Trophoblast cell (in vitro differentiated cells and primary cell): ENCODE data around the gene TAF4.
"Not testable (repeated sequence)": the region's sequence is repeated elsewhere in the genome, so short reads cannot be mapped to it uniquely, and the experiment has no call there.

Source experiments
- DNase-seq, 2 donors: peaks; one replicate each; pipeline ENCODE4 v3.0.0-alpha.2; 2016
- H2AFZ ChIP-seq: 2 replicates; pipeline ENCODE4 v1.6.1; 2013; ENCODE audit warnings: low read length, moderate library complexity, mild to moderate bottlenecking; ENCODE audit not compliant: insufficient read depth, poor library complexity
- H2AK5ac ChIP-seq: 2 replicates; pipeline ENCODE4 v1.6.1; 2013; ENCODE audit warnings: mild to moderate bottlenecking, low read length
- H2BK120ac ChIP-seq: 2 replicates; pipeline ENCODE4 v1.6.1; 2013; ENCODE audit warnings: low read length, mild to moderate bottlenecking, moderate library complexity; ENCODE audit not compliant: insufficient read depth, poor library complexity
- H2BK12ac ChIP-seq: 2 replicates; pipeline ENCODE4 v1.6.1; 2013; ENCODE audit warnings: mild to moderate bottlenecking, low read length, moderate library complexity
- H2BK5ac ChIP-seq: 2 replicates; pipeline ENCODE4 v1.6.1; 2013; ENCODE audit warnings: low read length, low read depth, moderate library complexity, mild to moderate bottlenecking; ENCODE audit not compliant: poor library complexity
- H3K14ac ChIP-seq: 2 replicates; pipeline ENCODE4 v1.6.1; 2013; ENCODE audit warnings: mild to moderate bottlenecking, low read length
- H3K18ac ChIP-seq: 2 replicates; pipeline ENCODE4 v1.6.1; 2013; ENCODE audit warnings: mild to moderate bottlenecking, low read length
- H3K23ac ChIP-seq: 2 replicates; pipeline ENCODE4 v1.6.1; 2013; ENCODE audit warnings: low read length
- H3K27ac ChIP-seq: 2 replicates; pipeline ENCODE4 v1.5.1; 2013; ENCODE audit warnings: low read depth, mild to moderate bottlenecking, inconsistent platforms, low read length, moderate library complexity
- H3K27me3 ChIP-seq: 2 replicates; pipeline ENCODE4 v1.6.1; 2013; ENCODE audit warnings: inconsistent platforms, mild to moderate bottlenecking, low read length, moderate library complexity; ENCODE audit not compliant: insufficient read depth
- H3K36me3 ChIP-seq, 2 experiments: 1 replicate in 1 of 2; 2 replicates in 1 of 2; pipeline ENCODE4 v1.6.1; 2013; ENCODE audit warnings: low read length in 2 of 2, mild to moderate bottlenecking in 2 of 2, moderate library complexity in 1 of 2; ENCODE audit not compliant: insufficient read depth in 2 of 2, control insufficient read depth in 1 of 2
- H3K4ac ChIP-seq: 2 replicates; pipeline ENCODE4 v1.6.1; 2013; ENCODE audit warnings: low read depth, mild to moderate bottlenecking, low read length, moderate library complexity
- H3K4me1 ChIP-seq, 2 experiments: 1 replicate in 1 of 2; 2 replicates in 1 of 2; pipeline ENCODE4 v1.6.1; 2013; ENCODE audit warnings: low read length in 2 of 2, mild to moderate bottlenecking in 2 of 2, moderate library complexity in 1 of 2; ENCODE audit not compliant: insufficient read depth in 2 of 2, control insufficient read depth in 1 of 2
- H3K4me2 ChIP-seq: 2 replicates; pipeline ENCODE4 v1.6.1; 2013; ENCODE audit warnings: inconsistent platforms, mild to moderate bottlenecking, low read length, moderate library complexity
- H3K4me3 ChIP-seq: 2 replicates; pipeline ENCODE4 v1.5.1; 2013; ENCODE audit warnings: mild to moderate bottlenecking, low read depth, low read length, inconsistent platforms
- H3K79me1 ChIP-seq: one replicate; pipeline ENCODE4 v1.6.1; 2013; ENCODE audit warnings: low read length
- H3K79me2 ChIP-seq: 2 replicates; pipeline ENCODE4 v1.6.1; 2013; ENCODE audit warnings: low read length, mild to moderate bottlenecking; ENCODE audit not compliant: control insufficient read depth, insufficient read depth, poor library complexity
- H3K9ac ChIP-seq: 2 replicates; pipeline ENCODE4 v1.6.1; 2013; ENCODE audit warnings: mild to moderate bottlenecking, low read length
- H3K9me3 ChIP-seq: 2 replicates; pipeline ENCODE4 v1.6.1; 2013; ENCODE audit warnings: low read depth, mild to moderate bottlenecking, control low read depth, inconsistent platforms, low read length; ENCODE audit not compliant: insufficient read depth
- H4K12ac ChIP-seq: 2 replicates; pipeline ENCODE4 v1.6.1; 2013; ENCODE audit warnings: low read depth, mild to moderate bottlenecking, low read length, moderate library complexity
- H4K8ac ChIP-seq: 2 replicates; pipeline ENCODE4 v1.6.1; 2013; ENCODE audit warnings: low read depth, mild to moderate bottlenecking, low read length, moderate library complexity
- H4K91ac ChIP-seq: one replicate; pipeline ENCODE4 v1.6.1; 2013; ENCODE audit warnings: low read depth, mild to moderate bottlenecking, low read length, moderate library complexity
- WGBS: extraction: QIAGEN DNeasy Blood & Tissue Kit; methylation state at CpG from one replicate; pipeline ENCODE4 v1.1.7; 2013; ENCODE audit warnings: missing lambda C conversion rate; ENCODE audit not compliant: insufficient read length, insufficient coverage; ENCODE audit errors: extremely low coverage; 5-methylcytosine and 5-hydroxymethylcytosine counted together

Gene TAF4

GRCh38 chr20:61986762-61987321 lies 78.8 kb downstream of the TAF4 start:
- Histone ChIP-seq H3K79me2 (no peaks in the 10 kb centered on the region), H3K14ac (no peak overlapping the region), H3K4me3 (no peak overlapping the region), H3K4me1 (no peaks in the 10 kb centered on the region), H2BK12ac (no peak overlapping the region), H4K12ac (no peak overlapping the region), H3K18ac (no peak overlapping the region), H2AK5ac (no peak overlapping the region), H4K8ac (no peak overlapping the region), H4K91ac (no peak overlapping the region), H3K79me1 (no peaks in the 10 kb centered on the region), H2BK5ac (no peak overlapping the region), H3K4me2 (no peak overlapping the region), H3K9me3 (peaks cover 4% of the 10 kb centered on the region), H3K36me3 (peaks cover 36 to 60% of the 10 kb centered on the region in 2 experiments), H3K9ac (no peak overlapping the region), H3K23ac (no peak overlapping the region), H3K27me3 (no peaks in the 10 kb centered on the region), H2BK120ac (no peak overlapping the region), H2AFZ (no peak overlapping the region), H3K4ac (no peak overlapping the region), H3K27ac (no peak overlapping the region)
- DNase-seq = no peak
- WGBS = no CpG with 5 or more reads among the region's 16 CpGs

- H3K27me3 ChIP-seq = no peaks in the 10 kb centered on the region
- no peak overlapping the region for H4K8ac ChIP-seq
- no peak for DNase-seq
- no peak overlapping the region for H3K9ac ChIP-seq
- no peak overlapping the region for H2BK5ac ChIP-seq
- no peak overlapping the region for H3K4ac ChIP-seq
- peaks cover 36 to 58% of the 10 kb centered on the region in 2 experiments for H3K36me3 ChIP-seq
- H3K79me2 ChIP-seq = no peaks in the 10 kb centered on the region
- H3K18ac ChIP-seq = no peak overlapping the region
- H3K4me3 ChIP-seq = no peak overlapping the region
- no peak overlapping the region for H2AFZ ChIP-seq
- peaks cover 2% of the 10 kb centered on the region for H3K9me3 ChIP-seq
- no peak overlapping the region for H3K23ac ChIP-seq
- H3K4me1 ChIP-seq = no peaks in the 10 kb centered on the region
- H2BK12ac ChIP-seq = no peak overlapping the region
- H3K4me2 ChIP-seq = no peak overlapping the region
- no CpG with 5 or more reads among the region's 6 CpGs for WGBS
- no peak overlapping the region for H4K91ac ChIP-seq
- H2BK120ac ChIP-seq = no peak overlapping the region
- H4K12ac ChIP-seq = no peak overlapping the region
- H3K14ac ChIP-seq = no peak overlapping the region
- H3K79me1 ChIP-seq = no peaks in the 10 kb centered on the region
- H2AK5ac ChIP-seq = no peak overlapping the region
- no peak overlapping the region for H3K27ac ChIP-seq
Measured at GRCh38 chr20:61985096-61985495, 80.6 kb downstream of the TAF4 start.

GRCh38 chr20:61984431-61984830 lies 81.2 kb downstream of the TAF4 start:
- H4K8ac ChIP-seq, H3K4me1 ChIP-seq, H3K9me3 ChIP-seq, H3K27ac ChIP-seq, H3K79me2 ChIP-seq, H3K4me2 ChIP-seq, H2BK120ac ChIP-seq, H4K12ac ChIP-seq, H3K18ac ChIP-seq, H2AFZ ChIP-seq, H2BK12ac ChIP-seq, H2AK5ac ChIP-seq, H3K23ac ChIP-seq, H3K27me3 ChIP-seq, H3K9ac ChIP-seq, H2BK5ac ChIP-seq, H3K4me3 ChIP-seq, H4K91ac ChIP-seq, DNase-seq, H3K4ac ChIP-seq, H3K79me1 ChIP-seq, H3K14ac ChIP-seq: not testable (repeated sequence)
- WGBS = no CpG with 5 or more reads among the region's 14 CpGs
- peaks cover 36 to 52% of the 10 kb centered on the region in 2 experiments for H3K36me3 ChIP-seq

- no peak overlapping the region for H3K27ac ChIP-seq
- no peak overlapping the region for H2BK120ac ChIP-seq
- no peak for DNase-seq
- no peaks in the 10 kb centered on the region for H3K79me2 ChIP-seq
- no peak overlapping the region for H3K9ac ChIP-seq
- H2AFZ ChIP-seq = no peak overlapping the region
- H4K12ac ChIP-seq = no peak overlapping the region
- no peak overlapping the region for H2BK5ac ChIP-seq
- H4K8ac ChIP-seq = no peak overlapping the region
- no peaks in the 10 kb centered on the region for H3K4me1 ChIP-seq
- no peaks in the 10 kb centered on the region for H3K9me3 ChIP-seq
- H3K4ac ChIP-seq = no peak overlapping the region
- H2BK12ac ChIP-seq = no peak overlapping the region
- no peaks in the 10 kb centered on the region for H3K27me3 ChIP-seq
- no peak overlapping the region for H4K91ac ChIP-seq
- no peak overlapping the region for H3K18ac ChIP-seq
- no peak overlapping the region for H3K14ac ChIP-seq
- no peaks in the 10 kb centered on the region for H3K79me1 ChIP-seq
- peaks cover 35 to 51% of the 10 kb centered on the region in 2 experiments for H3K36me3 ChIP-seq
- H3K4me2 ChIP-seq = no peak overlapping the region
- no CpG with 5 or more reads among the region's 17 CpGs for WGBS
- no peak overlapping the region for H3K4me3 ChIP-seq
- H3K23ac ChIP-seq = no peak overlapping the region
- no peak overlapping the region for H2AK5ac ChIP-seq
Measured at GRCh38 chr20:61983965-61984364, 81.7 kb downstream of the TAF4 start.
